DMS 273 (cell line): ENCODE measurements around the gene ABCB1.
"Not testable (repeated sequence)": the region's sequence is repeated elsewhere in the genome, so short reads cannot be mapped to it uniquely, and the experiment has no call there.

Experiments used
- DNase-seq: peaks from one replicate; lab custom pipeline; 2025; ENCODE audit not compliant: unreplicated experiment; lab: John Stamatoyannopoulos, UW

ABCB1 gene

DNA sequence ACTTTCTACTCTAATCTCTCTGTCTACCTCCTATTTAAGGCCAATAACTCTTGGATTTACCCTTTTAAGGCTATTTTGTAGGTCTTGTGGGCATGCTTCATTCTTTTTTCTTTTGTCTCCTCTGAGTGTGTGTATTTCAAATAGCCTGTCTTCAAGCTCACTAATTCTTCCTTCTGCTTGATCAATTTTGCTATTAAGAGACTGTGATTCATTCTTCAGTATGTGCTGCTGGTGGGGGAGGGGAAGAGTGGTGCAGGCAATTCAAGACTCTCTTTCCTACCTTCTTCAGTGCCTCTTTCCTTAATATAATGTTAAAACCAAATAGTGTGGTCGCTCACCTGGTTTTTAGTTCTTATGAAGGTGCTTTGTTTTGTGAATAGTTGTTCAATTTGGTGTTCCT, 20.0 kb downstream of the ABCB1 start:
- DNase-seq, result no peak

DNA sequence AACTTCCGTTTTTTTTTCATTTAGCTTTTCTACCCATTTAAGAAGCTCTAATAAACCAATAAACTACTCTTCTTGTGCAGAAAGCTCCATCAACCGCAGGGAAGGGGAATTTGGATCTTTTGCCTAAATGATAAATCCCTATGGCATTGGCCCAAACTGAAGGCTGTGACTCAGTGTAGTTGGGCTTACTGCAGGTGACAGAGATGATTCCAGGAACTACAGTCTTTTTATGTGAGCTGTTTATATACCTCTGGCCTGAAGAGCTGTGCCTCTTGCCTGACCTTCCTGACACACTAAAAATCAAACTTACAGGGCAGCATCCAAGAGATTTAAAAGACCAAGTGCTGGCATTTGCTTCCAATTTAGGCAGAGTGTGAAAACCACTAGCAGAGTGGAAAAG, 25.2 kb downstream of the ABCB1 start:
- DNase-seq, result no peak

DNA sequence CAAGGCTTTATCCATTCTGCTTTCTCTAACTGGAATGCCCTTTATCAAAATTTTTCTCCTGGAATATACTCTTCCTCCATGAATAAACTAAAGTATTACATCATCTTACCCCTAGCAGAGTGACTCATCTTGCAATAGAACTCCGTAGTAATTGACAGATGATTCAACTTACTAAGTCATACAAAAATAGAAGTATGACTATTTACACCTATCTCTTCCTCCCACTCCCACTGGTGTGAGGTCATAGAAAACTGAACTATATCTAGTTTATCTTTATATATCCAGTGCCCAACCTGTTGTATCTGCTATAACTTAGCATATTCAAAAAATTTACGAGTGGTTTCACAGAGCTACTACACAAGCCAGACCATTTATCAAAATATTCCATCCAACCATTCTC, 26.1 kb downstream of the ABCB1 start:
- no peak for DNase-seq

DNA sequence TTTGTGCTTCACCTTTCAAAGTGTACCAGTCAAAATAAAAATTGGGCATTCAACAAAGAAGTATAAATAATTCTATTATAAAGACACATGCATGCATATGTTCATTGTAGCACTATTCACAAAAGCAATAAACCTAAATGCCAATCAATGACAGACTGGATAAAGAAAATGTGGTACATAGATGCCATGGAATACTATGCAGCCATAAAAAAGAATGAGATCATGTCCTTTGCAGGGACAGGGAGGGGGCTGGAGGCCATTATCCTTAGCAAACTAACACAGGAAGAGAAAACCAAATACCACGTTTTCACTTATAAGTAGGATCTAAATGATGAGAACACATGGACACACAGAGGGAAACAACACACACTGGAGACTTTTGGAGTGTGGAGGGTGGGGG, 28.2 kb downstream of the ABCB1 start:
- DNase-seq, result not testable (repeated sequence)

DNA sequence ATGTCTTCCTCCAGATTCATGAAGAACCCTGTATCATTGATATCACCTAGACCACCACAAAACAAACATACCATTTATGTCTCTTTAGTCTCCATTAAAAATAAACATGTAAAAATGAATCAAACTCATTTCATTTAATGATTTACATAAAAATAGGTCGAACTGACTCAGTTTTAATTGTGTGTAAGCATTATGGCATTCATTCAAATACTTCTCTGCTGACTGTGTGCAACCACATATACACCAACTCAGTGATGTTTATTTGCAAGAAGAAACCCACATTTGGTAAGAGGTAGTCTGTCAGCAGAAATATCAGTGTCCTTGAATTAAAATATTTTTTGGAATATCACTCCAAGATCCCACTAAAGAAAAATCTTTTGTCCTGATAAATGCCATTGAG, 30.5 kb downstream of the ABCB1 start:
- DNase-seq, result no peak

DNA sequence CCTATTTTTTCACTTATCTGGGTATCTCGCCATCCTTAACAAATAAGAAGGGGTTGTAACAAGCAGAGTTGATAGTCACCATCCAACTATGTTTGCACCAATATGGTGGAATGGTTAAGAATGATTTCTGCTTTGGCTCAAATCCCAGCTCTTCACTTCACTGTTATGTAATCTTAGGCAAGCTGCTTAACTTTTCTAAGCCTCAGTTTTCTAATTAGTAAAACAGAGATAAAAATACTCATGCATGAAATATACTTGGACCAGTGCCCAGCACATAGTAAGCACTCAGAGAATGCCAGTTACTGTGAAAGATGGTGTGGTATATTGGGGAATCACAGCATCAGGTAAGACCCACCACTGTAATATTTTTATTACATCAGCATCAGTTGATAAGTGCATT, 33.6 kb downstream of the ABCB1 start:
- no peak for DNase-seq

DNA sequence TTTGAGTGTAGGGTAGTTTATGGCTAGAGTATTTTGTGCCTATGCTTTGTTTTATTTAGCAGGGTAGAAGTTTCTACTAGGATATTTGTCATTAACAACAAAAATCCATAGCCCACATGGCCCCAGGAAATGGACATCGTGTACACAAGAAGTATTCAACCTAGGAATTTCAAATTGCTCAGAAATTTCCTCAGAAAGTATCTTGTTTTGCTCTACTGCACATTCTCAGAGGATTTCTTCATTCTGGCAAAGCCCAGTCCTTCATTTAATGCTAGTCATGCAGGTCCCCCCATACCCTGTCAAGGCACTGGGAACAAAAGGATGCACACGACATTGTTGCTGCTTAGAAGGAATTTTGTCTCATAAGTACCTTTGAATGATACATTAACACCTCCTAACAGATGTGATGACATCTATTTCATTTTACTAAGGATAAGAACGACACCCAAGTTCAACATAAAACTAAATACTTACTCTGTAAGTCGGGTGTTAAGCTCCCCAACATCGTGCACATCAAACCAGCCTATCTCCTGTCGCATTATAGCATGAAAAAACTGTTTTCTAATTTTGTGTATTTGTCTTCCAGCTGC, 34.3 kb downstream of the ABCB1 start:
- no peak for DNase-seq

DNA sequence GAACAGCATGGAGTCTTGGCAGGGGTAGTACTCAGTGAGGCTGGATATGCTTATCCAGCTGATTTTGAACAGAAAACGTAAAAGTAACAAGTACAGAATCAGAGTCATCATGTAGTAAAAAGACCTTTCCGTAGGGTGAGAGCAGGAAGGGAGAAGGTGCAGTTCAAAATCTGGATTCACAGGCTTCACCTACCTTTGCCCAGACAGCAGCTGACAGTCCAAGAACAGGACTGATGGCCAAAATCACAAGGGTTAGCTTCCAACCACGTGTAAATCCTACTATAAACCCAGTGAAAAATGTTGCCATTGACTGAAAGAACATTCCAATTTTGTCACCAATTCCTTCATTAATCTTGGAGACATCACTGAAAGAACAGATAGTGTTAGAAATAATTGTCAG, 34.8 kb downstream of the ABCB1 start:
- DNase-seq, result no peak

DNA sequence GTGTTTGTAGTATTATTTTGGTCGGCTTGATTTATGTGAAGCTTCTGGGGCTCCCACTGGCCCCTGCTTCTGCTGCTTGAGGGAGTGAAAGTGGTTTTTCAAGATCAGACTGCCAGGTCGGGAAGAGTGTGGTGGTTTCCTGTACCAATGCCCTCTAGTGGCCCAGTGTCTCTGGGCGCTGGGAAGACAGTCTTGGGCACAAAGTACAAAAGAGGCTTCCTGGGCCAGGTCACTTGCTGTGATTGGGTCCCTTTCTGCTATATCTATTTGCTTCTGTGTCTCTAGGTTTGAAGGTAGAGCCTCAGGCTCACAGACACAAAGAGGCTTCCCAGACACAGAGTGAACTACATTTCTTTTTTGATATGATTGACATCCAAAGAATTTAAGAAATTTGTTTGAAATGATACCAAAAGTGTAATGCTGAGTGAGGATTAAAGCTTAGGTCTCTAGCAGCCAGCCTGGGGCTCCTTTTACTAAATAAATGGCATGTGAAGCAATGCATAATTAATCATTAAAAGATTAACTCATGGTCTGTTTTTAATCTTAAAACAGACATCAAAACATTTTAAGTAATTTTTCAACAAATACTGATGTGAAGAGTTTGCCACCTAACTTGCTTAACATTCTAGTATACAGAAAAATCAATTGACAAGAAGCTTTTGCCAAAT, 36.3 kb downstream of the ABCB1 start:
- DNase-seq, result peak; percentile 47

DNA sequence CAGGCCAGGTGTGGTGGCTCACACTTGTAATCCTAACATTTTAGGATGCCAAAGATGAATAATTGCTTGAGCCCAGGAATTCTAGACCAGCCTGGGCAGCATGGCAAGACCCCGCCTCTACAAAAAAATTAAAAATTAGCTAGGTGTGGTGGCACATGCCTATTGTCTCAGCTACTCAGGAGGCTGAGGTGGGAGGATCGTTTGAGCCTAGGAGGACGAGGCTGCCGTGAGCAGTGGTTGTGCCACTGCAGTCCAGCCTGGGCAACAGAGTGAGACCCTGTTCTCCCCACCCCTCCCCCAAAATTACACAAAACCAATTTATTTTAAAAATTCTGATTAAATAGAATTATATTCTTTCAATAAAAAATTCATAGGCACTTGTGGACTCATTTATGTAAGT, 39.0 kb downstream of the ABCB1 start:
- no peak for DNase-seq

DNA sequence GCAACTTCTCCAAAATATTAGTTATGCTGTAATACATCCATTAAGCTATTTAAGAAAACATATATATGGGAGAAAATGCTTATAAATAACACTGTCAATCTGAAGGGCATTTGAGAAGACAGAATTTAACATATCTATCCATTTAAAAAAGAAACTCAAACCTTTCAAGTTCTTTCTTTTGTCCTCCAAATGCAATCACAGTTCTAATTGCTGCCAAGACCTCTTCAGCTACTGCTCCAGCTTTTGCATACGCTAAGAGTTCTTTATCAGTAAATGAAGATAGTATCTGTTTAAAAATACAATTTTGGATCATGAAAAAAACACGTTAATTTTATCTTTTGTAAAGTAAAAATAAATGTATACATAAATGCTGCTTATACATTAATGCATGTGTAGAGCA, 39.6 kb downstream of the ABCB1 start:
- DNase-seq, result no peak

DNA sequence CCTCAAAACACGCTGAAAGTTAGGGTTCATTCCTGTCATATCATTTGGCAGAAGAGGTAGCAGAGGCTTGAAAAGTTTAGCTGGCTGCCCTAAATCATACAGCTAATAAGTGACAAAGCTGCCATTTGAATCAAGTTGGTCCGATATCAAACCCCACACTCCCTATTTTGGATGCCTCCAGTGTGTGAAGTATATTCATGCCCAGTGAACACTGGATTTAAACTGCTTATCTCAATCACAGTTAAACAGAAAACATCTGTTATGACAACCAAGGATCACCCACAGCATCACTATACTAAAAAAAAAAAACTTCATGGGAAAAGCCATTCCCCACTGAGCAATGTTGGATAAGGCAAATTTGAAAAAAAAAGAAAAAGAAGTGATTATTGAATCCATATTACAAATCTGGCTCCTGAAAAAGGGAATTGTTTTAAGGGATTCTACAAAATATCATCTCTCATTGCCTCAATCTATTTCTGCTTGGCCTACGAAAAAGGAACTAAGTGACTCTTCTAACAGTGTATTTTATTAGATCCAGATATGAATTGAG, 48.3 kb downstream of the ABCB1 start:
- no peak for DNase-seq

DNA sequence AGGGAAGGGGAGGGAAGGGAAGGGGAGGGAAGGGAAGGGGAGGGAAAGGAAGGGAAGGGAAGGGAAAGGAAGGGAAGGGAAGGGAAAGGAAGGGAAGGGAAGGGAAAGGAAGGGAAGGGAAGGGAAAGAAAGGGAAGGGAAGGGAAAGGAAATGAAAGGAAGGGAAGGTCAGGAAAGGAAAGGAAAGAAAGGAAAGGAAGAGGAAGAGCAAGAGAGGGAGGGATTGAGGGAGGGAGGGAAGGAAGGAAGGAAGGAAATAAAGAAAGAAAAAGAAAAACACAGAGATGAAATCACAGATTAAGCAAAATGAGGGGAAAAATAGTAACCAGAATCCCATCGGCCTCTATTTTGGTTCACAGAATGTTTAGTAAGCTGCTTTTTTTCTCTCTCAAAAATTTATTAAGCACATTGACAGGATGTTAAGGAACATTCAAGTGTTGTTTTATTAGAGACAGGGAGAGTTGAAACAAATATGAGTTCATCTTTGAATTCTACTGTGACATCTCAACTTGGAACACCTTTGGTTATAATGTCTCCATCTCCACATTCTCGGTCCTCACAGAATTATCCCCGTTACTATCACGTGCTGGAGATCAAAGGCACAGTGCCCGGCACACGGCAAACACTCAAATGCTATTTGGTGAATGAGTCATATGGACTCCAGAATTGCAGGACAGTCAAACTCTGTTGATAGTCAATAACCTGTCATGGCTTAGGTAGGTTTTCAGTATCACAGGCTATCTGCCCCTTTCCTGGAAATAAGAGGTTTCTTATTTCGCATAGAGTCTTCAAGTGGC, 52.4 kb downstream of the ABCB1 start:
- DNase-seq, result no peak

DNA sequence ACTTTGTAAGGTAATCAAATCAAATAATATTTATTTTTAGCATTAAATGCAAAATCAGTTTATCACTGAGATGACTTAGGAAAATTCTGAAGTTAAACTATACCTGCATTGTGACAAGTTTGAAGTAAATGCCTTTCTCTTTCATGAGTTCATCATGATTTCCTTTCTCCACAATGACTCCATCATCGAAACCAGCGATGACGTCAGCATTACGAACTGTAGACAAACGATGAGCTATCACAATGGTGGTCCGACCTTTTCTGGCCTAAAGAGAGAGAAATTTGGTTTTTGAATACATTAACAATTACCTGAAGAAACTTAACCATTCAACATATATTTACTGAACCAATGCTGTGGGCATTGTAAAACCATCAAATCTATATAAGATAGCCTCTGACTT, 54.9 kb downstream of the ABCB1 start:
- DNase-seq, result no peak

DNA sequence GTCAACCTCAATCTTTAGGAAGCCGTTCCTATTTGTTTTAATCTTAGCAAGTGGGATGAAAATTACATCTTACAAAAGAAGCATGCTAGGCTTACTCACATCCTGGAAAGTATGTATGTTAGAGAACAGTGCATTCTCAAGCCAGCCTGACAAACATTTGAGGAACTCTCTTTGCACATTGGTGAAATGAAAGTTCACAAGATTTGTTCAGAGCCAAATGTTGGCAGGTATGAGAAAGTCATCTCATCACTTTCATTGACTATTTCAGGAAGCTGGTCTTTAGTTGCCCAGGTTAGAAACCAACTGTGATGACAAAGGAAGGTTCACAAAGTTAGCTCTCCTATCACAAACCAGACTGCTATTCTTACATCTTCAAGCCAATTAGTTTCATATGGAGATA, 57.1 kb downstream of the ABCB1 start:
- DNase-seq, result no peak

DNA sequence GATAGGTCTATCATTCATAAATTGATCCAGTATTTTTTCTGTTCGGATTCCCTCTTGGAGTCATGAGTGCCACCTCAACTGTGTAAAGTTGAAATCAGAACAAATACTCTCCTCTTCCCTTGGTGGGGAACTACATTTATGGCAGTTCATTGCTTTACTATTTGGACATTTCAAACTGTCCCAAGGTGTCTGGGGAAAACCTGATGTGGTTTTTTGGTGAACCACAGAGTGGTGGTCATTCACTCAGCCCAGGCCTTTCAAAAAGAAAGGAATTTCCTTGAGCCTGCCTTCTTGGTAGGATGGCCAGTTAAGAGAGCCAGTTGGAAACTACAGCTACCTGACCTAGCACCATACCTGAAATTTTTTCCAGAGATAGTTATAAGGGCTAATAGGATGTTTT, 59.0 kb downstream of the ABCB1 start:
- DNase-seq, result no peak

DNA sequence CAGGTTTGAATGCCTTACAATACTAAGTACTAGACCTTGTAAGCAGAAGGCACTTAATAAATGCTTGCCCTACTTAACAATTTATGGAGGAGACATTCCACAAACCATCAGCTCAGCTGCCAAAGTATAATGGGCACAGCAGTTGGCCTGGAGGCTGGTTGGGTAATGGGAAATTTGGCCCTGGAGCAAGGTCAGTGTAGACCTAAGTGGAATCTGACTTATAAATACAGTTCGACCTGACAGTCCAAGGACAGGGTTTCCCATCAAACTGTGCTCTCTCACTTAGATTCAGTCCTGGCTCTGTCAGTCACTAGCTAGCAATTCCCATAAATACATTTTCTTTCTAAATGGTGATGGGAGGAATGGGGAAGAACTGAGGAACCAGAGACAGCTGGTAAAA, 62.6 kb downstream of the ABCB1 start:
- DNase-seq, result no peak

DNA sequence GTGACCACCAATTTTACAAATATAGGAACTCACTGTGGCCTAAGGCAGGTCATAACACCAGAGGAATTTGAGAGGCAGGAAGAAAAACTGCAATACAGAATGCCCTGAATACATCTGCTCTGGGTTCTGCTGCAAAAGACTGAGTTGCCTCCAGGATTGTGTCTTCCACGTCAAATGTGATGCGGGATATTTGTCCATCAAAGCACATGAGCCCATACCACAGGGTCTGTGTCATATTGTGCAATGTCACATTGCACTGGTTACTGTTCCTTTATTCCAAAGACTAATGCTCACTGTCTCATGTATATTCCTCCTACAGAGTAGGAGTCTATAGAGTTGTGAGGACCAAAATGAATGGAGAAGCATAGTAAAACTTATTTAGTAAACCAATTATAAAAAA, 66.6 kb downstream of the ABCB1 start:
- no peak for DNase-seq

DNA sequence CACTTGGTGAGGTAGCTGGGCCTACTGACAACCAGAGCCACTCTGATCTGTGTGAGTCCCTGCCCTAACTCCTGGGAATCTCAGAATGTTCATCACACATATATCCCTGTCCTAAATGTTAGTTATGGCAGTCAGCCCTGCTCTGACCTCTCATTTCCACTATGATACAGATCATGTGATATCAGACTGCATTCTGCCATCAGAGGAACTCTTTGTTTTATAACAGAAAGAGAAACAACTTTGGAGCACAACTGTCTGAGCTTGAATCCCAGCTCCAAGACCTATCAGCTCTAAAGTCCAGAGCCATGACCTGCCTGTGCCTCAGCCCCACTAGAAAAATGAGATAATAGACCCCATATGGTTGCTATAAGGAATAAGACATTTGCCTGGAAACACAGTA, 70.6 kb downstream of the ABCB1 start:
- DNase-seq, result no peak

DNA sequence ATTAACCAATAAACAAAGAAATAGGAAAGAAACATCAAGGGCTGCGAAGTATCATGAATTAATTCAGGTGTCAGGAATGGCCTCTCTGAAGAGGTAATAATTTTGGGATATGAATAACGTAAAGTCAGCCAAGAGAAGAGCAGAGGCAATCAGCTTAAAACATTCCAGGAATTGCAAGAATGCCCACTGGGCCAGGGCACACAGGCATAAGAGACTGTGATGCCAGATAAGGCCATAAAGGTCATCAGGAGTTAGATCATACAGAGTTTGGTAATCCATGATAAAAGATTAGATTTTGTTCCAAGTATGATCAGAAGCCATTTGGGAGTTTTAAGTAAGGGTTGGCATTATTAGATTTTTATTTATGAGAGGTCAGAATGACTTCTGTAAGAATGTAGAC, 72.0 kb downstream of the ABCB1 start:
- no peak for DNase-seq

DNA sequence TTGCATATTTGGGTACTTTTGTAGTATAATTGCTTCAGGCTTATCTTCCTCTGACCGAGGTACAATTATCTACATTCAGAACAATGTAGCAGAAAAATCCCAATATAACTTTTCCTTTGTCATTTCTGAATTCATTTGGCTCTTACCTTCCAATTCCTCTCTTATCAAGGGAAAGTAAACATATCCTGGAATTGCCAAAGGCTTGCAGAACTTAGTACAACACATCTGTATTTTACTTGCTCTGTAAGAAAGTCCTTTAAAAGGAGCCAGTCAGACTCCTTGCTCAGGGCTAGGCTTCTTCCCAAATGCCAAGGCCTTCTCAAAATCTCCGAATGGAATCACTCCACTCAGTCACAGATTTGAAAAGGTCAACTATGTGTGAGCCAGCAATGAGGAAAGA, 81.9 kb downstream of the ABCB1 start:
- DNase-seq, result no peak

DNA sequence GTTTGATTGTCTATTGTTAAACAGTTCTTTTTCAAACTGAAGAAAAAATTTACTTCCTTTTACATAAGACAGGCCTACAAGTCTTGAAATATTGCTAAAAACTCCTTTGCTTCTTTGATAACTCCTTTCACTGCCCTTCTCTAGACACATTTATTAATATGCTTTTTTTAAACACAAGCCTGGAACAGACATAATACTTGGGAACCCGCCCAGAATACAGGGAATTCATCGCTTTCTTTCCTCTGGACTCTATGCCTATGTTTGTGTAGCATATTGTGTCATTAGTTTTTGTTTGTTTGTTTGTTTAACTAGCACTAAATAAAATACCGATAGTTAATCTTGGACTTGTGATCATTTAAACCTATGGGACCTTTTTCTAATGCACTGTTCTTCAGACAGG, 82.8 kb downstream of the ABCB1 start:
- no peak for DNase-seq
